Mucosa of stomach (tissue), 1 donor: ENCODE data around the gene SAP130.

Source experiments
- H3K27me3 ChIP-seq: one replicate; pipeline ENCODE4 v1.7.0; 2013; ENCODE audit warnings: mild to moderate bottlenecking, low read length; ENCODE audit not compliant: control insufficient read depth, insufficient read depth
- H3K36me3 ChIP-seq: one replicate; pipeline ENCODE4 v1.7.0; 2013; ENCODE audit warnings: low read length; ENCODE audit not compliant: control insufficient read depth, insufficient read depth
- H3K4me1 ChIP-seq: one replicate; pipeline ENCODE4 v1.7.0; 2013; ENCODE audit warnings: mild to moderate bottlenecking, low read length; ENCODE audit not compliant: control insufficient read depth, insufficient read depth
- H3K4me3 ChIP-seq: one replicate; pipeline ENCODE4 v1.7.0; 2013; ENCODE audit warnings: low read length
- H3K9ac ChIP-seq: one replicate; pipeline ENCODE4 v1.7.0; 2013; ENCODE audit warnings: mild to moderate bottlenecking, low read length, moderate library complexity
- H3K9me3 ChIP-seq: one replicate; pipeline ENCODE4 v1.7.0; 2013; ENCODE audit warnings: mild to moderate bottlenecking, low read length, moderate library complexity; ENCODE audit not compliant: control insufficient read depth
- donor health status: Pancreatic carcinoma.

SAP130 gene

DNA sequence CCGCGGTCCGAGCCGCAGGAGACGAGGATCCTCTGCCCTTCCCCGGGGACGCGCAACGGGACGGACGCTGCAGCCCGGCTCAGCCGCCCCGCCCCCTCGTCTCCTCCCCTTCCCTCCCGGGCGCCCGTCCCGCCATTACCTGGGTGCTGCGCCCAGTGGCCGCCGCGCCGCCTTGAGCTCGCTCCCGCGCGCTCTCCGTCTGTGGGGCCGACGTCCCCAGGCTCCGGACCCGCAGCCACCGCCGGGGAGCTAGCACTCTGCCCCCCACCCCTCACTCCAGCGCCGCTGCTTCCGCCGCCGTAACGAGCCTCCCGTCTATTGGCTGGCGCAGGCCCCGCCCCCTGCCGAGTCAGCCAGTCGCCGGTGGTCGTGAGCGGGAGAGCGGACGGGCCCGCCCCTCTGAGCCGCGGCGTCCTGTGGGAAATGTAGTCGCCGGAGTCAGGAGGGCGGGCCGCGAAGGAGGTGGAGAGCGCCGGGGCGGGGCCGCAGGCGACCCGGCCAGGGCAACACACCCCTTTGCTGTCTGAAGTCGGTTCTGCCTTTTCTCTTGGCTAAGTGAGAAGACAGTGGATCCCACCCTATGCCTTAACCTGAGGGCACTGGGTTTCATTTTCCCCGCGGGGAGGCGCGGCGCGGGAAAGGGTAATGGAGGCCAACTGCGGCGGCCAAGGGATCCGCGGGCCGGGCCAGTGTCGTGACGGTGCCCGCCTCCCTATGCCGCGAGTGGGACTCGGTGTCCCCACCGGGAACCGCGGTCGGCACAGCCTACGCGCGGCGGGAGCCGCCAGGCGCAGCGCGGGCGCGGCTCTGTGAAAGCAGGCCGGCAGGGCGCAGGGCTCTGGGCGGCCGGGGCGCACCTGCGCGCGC lies at the start of gene SAP130:
TSS of gene SAP130 (minus strand) at position 259 of the 867 bp plus-strand sequence. CDS start 1,767 bp downstream, outside the sequence.
- Histone ChIP-seq H3K36me3 (no peaks in the 10 kb centered on the region), H3K9me3 (no peaks in the 10 kb centered on the region), H3K27me3 (no peaks in the 10 kb centered on the region), H3K9ac (peak within 1 kb of the TSS; percentile 76), H3K4me1 (no peaks in the 10 kb centered on the region), H3K4me3 (peak within 1 kb of the TSS; percentile 45)

DNA sequence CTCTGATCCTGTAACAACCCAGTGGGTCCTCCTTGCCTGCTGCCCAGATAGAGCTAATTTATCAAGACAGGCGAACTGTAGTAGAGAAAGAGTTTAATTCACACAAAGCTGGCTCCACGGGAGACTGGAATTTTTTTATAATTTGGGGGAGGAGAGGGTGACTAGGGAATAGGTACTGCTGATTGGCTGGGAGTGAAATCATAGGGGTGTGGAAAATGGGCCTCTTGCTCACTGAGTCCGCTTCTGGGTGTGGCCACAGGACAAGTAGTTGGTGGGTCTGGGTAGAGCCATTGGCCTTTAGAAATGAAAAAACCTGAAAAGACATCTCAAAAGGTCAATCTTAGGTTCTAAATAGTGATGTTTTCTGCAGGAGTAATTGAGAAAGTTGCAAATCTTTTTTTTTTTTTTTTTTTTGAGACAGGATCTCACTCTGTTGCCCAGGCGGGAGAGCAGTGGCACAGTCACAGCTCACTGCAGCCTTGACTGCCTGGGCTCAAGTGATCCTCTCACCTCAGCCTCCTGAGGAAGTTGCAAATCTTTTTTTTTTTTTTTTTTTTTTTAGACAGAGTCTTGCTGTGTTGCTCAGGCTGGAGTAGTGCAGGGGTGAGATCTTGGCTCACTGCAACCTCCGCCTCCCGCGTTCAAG lies 48.7 kb upstream of the SAP130 start:
- Histone ChIP-seq H3K9ac (no peak overlapping the region), H3K4me3 (no peak overlapping the region), H3K9me3 (no peaks in the 10 kb centered on the region), H3K4me1 (no peaks in the 10 kb centered on the region), H3K36me3 (no peaks in the 10 kb centered on the region), H3K27me3 (no peaks in the 10 kb centered on the region)

DNA sequence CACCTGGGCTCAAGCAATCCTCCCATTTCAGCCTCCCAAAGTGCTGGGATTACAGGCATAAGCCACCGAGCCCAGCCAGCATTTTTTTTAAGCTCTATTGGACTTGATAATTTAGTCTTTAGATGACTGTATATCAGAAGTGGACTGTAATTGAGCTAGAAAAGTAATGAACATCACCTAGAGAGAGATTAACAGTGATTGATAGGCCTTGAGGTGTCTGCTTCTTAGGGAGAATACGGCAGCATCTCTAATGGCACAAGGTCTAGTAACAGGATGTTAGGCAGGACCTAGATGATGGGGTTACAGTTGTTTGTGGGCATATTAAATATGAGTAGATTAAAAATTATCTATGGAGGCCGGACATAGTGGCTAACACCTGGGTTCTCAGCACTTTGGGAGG lies 45.4 kb upstream of the SAP130 start:
- Histone ChIP-seq H3K36me3 (no peaks in the 10 kb centered on the region), H3K9ac (no peak overlapping the region), H3K27me3 (no peaks in the 10 kb centered on the region), H3K9me3 (no peaks in the 10 kb centered on the region), H3K4me3 (no peak overlapping the region), H3K4me1 (peaks cover 4% of the 10 kb centered on the region)

DNA sequence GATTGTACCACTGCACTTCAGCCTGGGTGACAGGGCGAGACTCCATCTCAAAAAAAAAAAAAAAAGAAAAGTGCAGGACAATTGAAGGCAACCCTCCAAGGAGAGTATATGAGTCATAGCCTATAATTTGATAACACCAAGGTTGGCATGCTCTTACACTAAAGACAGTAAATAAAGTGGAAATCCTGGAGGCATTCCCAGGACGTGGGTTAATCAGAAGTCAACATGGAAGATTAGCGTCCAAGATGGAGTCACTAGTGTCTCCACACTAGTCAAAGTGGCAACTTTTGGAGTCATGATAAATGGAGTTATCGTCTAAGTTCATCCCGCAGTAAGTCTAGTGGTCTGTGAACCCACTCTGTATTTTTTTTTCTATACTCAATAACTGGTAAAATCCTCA lies 41.9 kb upstream of the SAP130 start:
- Histone ChIP-seq H3K9ac (no peak overlapping the region), H3K27me3 (no peaks in the 10 kb centered on the region), H3K4me1 (peaks cover 4% of the 10 kb centered on the region), H3K36me3 (no peaks in the 10 kb centered on the region), H3K9me3 (no peaks in the 10 kb centered on the region), H3K4me3 (no peak overlapping the region)

DNA sequence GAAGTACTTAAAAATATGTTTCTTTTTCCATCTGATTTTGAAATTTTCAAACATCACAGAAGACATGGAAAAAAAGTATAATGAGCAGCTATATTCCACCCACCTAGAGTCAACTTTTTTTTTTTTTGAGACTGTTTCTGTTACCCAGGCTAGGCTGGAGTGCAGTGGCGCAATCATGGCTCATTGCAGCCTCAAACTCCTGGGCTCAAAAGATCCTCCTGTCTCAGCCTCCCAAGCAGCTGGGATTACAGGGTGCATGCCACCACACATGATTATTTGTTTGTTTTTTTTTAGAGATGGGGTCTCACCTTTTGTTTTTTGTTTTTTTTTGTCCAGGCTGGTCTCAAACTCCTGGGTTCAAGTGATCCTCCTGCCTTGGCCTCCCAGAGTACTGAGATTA lies 36.5 kb upstream of the SAP130 start:
- H3K4me3 ChIP-seq = no peak overlapping the region
- no peaks in the 10 kb centered on the region for H3K4me1 ChIP-seq
- no peak overlapping the region for H3K9ac ChIP-seq
- no peaks in the 10 kb centered on the region for H3K9me3 ChIP-seq
- H3K36me3 ChIP-seq = no peaks in the 10 kb centered on the region
- no peaks in the 10 kb centered on the region for H3K27me3 ChIP-seq

DNA sequence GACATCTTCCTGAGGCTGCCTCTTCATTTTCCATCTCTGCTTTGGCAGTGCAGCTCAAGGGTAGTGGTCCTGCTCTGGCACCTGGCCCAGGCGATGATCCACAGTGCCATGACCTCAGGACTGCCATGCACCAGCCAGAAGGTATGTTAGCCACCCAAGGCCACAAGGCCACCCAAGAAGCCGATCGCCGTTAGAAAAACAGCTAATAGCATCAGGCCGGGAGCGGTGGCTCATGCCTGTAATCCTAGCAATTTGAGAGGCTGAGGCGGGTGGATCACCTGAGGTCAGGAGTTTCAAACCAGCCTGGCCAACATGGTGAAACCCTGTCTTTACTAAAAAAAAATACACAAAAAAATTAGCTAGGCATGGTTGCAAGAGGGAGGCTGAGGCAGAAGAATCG lies 34.7 kb upstream of the SAP130 start:
- Histone ChIP-seq H3K27me3 (no peaks in the 10 kb centered on the region), H3K4me1 (no peaks in the 10 kb centered on the region), H3K36me3 (no peaks in the 10 kb centered on the region), H3K4me3 (no peak overlapping the region), H3K9me3 (no peaks in the 10 kb centered on the region), H3K9ac (no peak overlapping the region)

DNA sequence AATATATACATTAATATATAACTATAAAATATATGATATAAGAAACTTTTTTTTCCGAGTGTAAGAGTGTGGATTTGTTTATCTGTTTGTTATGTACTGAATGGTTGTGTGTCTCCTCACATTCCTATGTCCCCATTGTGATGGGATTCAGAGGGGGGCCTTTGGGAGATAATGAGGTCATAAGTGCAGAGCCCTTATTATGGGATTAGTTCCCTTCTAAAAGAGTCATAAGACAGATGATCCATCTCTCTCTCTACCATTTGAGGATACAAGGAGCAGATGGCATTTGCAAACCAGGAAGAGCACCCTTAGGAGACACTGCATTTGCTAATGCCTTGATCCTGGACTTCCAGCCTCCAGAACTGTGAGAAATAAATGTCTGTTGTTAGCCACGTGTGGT lies 30.3 kb upstream of the SAP130 start:
- Histone ChIP-seq H3K36me3 (no peaks in the 10 kb centered on the region), H3K9me3 (no peaks in the 10 kb centered on the region), H3K4me1 (no peaks in the 10 kb centered on the region), H3K4me3 (no peak overlapping the region), H3K9ac (no peak overlapping the region), H3K27me3 (peaks cover 2% of the 10 kb centered on the region)

DNA sequence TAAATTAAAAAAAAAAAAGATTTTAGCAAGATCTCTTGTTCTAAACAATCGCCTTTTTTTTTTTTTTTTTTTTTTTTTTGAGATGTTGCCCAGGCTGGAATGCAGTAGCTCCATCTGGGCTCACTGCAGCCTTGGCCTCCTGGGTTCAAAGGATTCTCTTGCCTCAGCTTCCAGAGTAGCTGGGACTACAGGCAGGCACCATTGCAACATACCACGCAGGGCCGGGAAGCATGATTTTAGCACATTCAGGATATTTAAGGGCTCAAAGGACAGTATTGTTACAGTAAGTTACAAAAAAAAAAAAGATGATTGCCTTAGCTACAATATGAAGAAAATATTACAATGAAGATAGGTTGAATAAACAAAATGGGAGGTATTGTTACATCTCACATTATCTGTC lies 29.5 kb upstream of the SAP130 start:
- Histone ChIP-seq H3K9ac (no peak overlapping the region), H3K4me3 (no peak overlapping the region), H3K27me3 (peaks cover 2% of the 10 kb centered on the region), H3K4me1 (no peaks in the 10 kb centered on the region), H3K36me3 (no peaks in the 10 kb centered on the region), H3K9me3 (no peaks in the 10 kb centered on the region)

DNA sequence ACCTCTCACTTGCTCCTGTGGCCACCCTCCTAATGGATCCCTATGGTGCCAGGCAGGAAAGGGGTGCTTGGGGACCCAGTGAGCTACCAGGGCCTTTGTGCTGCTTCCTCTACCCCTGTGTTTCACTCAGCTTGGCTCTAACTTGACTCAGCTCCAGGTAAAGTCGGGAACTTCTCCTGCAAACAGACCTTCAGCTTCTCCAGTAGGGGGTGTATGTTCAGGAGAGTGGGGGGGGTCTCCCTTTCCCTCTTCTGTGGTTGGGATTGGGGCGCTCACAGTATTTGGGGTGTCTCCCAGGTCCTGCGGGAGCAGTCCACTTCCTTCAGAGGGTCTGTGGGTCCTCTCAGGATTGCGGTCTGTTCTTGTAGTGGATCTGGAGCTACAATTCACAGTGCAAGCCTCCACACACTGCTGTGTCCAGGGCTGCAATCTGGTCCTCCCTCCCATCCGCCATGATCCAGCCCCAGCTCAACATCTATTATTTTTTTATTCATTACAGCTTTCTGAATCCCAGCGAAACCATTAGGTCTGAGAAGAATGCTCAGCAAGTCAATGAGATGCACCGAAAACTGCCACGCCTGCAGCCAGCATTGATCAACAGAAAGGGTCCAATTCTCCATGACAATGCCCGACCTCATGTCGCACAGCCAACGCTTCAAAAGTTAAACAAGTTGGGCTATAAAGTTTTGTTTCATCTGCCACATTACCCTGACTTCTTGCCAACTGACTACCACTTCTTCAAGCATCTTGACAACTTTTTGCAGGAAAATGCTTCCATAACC lies 26.4 kb upstream of the SAP130 start:
- Histone ChIP-seq H3K9me3 (no peaks in the 10 kb centered on the region), H3K4me3 (no peak overlapping the region), H3K4me1 (no peaks in the 10 kb centered on the region), H3K9ac (no peak overlapping the region), H3K36me3 (no peaks in the 10 kb centered on the region), H3K27me3 (peaks cover 2% of the 10 kb centered on the region)

DNA sequence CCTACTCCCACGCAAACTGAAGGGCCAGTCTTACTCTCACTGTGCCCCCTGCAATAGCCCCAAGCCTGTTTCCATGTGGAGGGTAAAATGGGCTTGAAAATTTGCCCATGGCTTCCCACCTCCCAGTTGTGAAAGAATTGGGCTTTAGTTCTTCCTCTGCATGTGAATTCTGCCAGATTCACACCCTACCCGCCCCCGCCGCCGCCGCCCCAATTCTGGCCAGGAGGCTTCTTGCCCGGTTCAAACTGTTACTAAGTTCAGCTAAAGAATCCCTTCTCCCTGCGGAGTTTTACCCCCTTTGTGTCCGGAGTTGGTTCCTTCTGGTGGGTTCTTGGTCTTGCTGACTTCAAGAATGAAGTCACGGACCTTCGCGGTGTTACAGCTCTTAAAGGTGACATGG lies 25.5 kb upstream of the SAP130 start:
- no peak overlapping the region for H3K9ac ChIP-seq
- no peak overlapping the region for H3K4me3 ChIP-seq
- peaks cover 2% of the 10 kb centered on the region for H3K27me3 ChIP-seq
- no peaks in the 10 kb centered on the region for H3K4me1 ChIP-seq
- H3K36me3 ChIP-seq = no peaks in the 10 kb centered on the region
- no peaks in the 10 kb centered on the region for H3K9me3 ChIP-seq

DNA sequence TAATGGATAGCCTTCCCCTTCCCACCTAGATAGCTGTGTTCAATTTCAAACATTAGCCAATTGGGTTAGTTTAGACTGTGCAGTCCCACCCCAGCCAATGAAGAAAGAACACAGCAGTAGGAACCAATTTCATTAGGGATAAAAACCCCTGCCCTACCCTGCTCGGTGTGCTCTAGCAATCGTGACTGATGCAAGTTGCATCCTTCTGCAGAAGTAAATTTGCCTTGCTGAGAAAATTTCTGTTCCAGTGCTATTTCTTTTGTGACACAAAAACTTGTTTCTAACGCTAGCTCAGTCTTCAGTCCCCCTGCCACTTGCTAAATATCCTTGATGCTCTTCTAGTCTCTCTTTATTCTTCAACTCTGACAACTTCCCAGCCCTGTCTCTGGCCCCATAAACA lies 15.2 kb upstream of the SAP130 start:
- Histone ChIP-seq H3K36me3 (no peaks in the 10 kb centered on the region), H3K27me3 (no peaks in the 10 kb centered on the region), H3K4me1 (no peaks in the 10 kb centered on the region), H3K9me3 (no peaks in the 10 kb centered on the region), H3K4me3 (no peak overlapping the region), H3K9ac (no peak overlapping the region)

DNA sequence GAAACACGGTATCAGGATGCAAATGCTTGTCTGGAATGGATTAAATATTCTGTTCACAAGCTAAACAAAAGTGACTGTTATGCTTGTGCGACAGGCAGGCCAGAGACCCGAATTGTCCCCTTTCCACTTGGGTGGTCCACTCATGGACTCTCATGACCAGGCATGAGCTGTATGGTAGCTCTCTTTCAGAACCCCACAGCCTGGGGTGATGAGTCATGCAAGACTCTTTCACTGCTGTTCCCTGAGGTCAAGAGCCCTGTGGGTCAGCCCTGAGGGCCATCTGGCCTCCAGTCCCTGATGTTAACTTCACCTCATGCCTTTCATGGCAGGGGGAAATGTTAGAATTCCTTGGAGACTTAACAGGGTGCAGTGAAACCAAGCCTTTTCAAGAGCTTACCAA lies 13.7 kb upstream of the SAP130 start:
- Histone ChIP-seq H3K27me3 (no peaks in the 10 kb centered on the region), H3K9me3 (no peaks in the 10 kb centered on the region), H3K4me3 (no peak overlapping the region), H3K4me1 (no peaks in the 10 kb centered on the region), H3K36me3 (no peaks in the 10 kb centered on the region), H3K9ac (no peak overlapping the region)
